Neutrophil (primary cell): Measurements from ENCODE around the gene PIEZO1.

Experiments
- H3K27ac ChIP-seq: fragments of 200-600 bp; sonication (generic); 2 replicates; pipeline ENCODE4 v1.5.1; 2016; ENCODE audit warnings: mild to moderate bottlenecking, moderate library complexity
- H3K27me3 ChIP-seq: fragments of 200-600 bp; sonication (generic); 2 replicates; pipeline ENCODE4 v1.6.0; 2016; ENCODE audit warnings: mild to moderate bottlenecking
- H3K36me3 ChIP-seq: fragments of 200-600 bp; sonication (generic); 2 replicates; pipeline ENCODE4 v1.5.1; 2017
- H3K4me1 ChIP-seq, 2 experiments: fragments of 200-600 bp in 1 of 2; sonication (generic) in 1 of 2; 1 replicate in 1 of 2; 2 replicates in 1 of 2; pipeline versions ENCODE4 v1.5.1 to v1.6.1; 2013 to 2016; ENCODE audit warnings: low read depth in 1 of 2, low read length in 1 of 2, mild to moderate bottlenecking in 1 of 2, moderate library complexity in 1 of 2; ENCODE audit not compliant: control insufficient read depth in 1 of 2, insufficient read depth in 1 of 2
- H3K4me3 ChIP-seq, 2 experiments: fragments of 200-600 bp in 1 of 2; sonication (generic) in 1 of 2; 1 replicate in 1 of 2; 2 replicates in 1 of 2; pipeline ENCODE4 v1.5.1; 2013 to 2016; ENCODE audit warnings: low read depth in 1 of 2, low read length in 1 of 2, mild to moderate bottlenecking in 1 of 2, moderate library complexity in 1 of 2
- H3K9me3 ChIP-seq: fragments of 200-600 bp; sonication (generic); 2 replicates; pipeline ENCODE4 v1.5.1; 2016
- TF ChIP-seq, protein P1 (sequence below): fragments of 200-600 bp; sonication (generic); IDR thresholded peaks from 2 replicates; pipeline ENCODE4 v1.5.1; 2016; ENCODE audit warnings: antibody characterized with exemption

Gene PIEZO1

DNA sequence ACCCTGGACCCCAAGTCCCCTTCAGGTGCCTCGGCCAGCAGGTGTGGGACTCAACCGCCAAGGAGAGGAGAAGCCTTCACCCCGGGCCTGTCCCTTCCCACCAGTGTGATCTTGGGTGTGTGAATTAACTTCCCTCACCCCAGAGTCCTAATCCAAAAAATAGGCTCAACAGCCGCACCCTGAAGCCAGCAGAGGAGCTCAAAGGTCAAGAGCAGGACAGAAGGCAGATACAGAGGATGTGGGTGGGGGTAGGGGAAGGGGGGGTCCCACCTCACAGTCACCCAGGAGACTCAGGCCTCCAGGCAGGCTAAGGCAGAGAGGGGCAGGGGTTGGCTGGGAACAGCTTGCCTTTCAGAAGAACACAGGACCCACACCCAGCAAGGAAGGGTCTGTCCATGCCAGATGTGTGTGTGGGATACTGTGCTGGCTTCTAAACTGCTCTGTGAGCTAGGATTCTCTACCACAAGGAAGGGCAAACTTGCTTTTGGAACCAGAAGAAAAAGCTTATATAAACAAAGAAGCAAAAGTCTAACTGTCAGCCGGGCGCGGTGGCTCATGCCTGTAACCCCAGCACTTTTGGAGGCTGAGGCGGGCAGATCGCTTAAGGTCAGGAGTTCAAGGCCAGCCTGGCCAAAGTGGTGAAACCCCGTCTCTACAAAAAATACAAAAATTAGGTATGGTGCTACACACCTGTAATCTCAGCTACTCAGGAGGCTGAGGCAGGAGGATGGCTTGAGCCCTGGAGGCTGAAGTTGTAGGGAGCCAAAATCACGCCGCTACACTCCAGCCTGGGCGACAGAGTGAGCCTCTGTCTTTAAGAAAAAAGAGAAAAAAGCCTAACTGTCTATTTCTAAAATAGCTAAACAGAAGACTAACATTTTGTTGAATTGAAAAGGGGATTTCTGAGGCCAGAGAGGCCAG, 4.6 kb downstream of the PIEZO1 start:
- Histone ChIP-seq H3K4me3 (no peak overlapping the region), H3K9me3 (no peaks in the 10 kb centered on the region), H3K36me3 (no peaks in the 10 kb centered on the region), H3K27ac (peak overlapping the region; percentile 21), H3K4me1 (peaks cover 39 to 42% of the 10 kb centered on the region in 2 experiments), H3K27me3 (peaks cover 14% of the 10 kb centered on the region)
- TF ChIP-seq, protein P1, sequence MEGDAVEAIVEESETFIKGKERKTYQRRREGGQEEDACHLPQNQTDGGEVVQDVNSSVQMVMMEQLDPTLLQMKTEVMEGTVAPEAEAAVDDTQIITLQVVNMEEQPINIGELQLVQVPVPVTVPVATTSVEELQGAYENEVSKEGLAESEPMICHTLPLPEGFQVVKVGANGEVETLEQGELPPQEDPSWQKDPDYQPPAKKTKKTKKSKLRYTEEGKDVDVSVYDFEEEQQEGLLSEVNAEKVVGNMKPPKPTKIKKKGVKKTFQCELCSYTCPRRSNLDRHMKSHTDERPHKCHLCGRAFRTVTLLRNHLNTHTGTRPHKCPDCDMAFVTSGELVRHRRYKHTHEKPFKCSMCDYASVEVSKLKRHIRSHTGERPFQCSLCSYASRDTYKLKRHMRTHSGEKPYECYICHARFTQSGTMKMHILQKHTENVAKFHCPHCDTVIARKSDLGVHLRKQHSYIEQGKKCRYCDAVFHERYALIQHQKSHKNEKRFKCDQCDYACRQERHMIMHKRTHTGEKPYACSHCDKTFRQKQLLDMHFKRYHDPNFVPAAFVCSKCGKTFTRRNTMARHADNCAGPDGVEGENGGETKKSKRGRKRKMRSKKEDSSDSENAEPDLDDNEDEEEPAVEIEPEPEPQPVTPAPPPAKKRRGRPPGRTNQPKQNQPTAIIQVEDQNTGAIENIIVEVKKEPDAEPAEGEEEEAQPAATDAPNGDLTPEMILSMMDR, result no peak

DNA sequence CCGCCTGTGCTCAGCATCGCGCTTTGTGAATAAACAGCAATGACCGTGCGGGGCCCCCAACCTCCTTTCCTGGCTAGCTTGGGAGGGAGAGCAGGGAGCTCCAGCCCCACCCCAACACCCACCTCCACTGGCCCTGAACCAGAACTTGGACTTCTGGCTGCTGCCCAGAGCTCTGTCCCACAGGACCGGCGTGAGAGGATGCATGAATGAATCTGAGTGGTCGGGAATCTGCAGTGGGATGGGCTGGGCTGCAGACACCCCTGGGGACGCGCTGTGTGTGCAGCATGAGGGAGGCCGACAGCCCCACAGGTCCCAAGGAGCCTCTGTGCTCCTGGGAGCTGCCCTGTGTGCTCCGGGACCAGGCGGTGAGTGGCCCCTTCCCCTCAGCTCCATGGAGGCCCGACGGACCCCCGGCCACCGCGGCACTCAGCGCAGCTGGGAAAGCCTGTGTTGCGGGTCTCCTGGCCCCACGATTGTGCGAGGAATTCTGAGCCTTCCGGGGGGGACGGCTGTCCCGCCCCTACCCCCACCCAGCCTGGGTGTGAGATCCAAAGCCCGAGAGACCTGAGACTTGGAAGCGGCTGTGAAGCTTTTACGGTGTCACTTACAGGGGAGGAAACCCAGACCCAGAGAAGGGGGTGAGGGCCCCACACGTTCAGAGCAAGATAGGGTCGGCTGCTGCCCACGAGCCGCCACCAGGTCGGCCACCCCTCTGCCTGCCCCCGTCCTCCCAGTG, 5.4 kb downstream of the PIEZO1 start:
- TF ChIP-seq, protein P1, result no peak
- H3K27ac ChIP-seq, result no peak overlapping the region
- H3K4me1 ChIP-seq, result peaks cover 37 to 39% of the 10 kb centered on the region in 2 experiments
- no peaks in the 10 kb centered on the region for H3K36me3 ChIP-seq
- H3K27me3 ChIP-seq, result peaks cover 13% of the 10 kb centered on the region
- H3K9me3 ChIP-seq, result no peaks in the 10 kb centered on the region
- H3K4me3 ChIP-seq, result no peak overlapping the region

DNA sequence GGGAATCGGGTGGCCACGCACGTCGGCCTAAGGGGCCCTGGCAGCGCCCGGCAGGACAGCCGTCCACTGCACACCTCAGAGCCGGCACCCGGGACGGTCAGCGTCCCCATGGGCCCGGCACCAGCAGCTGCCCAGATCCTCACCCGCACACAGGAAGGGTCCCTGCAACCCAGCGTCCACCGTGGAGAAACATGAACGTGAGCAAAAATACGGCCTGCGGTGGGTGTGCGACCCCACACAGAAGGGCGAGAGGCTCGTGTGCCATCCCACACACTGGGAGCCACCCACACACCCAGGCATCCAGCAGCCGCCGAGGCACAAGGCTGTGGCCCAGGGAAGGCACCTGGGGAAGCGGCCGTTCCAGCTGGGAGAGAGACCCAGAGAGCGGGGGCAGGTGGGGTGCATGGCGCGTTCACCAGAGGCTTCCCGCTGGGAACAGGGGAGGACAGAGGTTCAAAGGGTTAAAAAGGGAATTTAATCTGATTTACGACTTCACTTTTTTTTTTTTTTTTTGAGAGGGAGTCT, 6.4 kb downstream of the PIEZO1 start:
- Histone ChIP-seq H3K27ac (no peak overlapping the region), H3K36me3 (no peaks in the 10 kb centered on the region), H3K4me3 (no peak overlapping the region), H3K9me3 (no peaks in the 10 kb centered on the region), H3K4me1 (peaks cover 28 to 29% of the 10 kb centered on the region in 2 experiments), H3K27me3 (peaks cover 3% of the 10 kb centered on the region)
- TF ChIP-seq, protein P1, result no peak

DNA sequence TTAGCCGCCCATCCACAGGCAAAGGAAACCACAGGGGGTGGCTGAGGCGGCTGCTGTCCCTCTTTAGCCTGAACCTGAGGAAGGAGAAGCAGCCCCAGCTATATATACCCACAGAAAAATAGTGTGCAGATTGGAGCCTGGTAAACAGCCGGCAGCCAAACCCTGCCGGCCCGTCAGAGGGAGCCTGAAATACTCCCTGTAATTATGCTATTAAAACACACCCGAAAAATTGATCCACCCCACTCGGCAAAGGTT, 6.8 kb downstream of the PIEZO1 start:
- no peaks in the 10 kb centered on the region for H3K36me3 ChIP-seq
- peaks cover 24 to 25% of the 10 kb centered on the region in 2 experiments for H3K4me1 ChIP-seq
- TF ChIP-seq, protein P1, result no peak
- no peaks in the 10 kb centered on the region for H3K27me3 ChIP-seq
- no peak overlapping the region for H3K4me3 ChIP-seq
- H3K9me3 ChIP-seq, result no peaks in the 10 kb centered on the region
- no peak overlapping the region for H3K27ac ChIP-seq

DNA sequence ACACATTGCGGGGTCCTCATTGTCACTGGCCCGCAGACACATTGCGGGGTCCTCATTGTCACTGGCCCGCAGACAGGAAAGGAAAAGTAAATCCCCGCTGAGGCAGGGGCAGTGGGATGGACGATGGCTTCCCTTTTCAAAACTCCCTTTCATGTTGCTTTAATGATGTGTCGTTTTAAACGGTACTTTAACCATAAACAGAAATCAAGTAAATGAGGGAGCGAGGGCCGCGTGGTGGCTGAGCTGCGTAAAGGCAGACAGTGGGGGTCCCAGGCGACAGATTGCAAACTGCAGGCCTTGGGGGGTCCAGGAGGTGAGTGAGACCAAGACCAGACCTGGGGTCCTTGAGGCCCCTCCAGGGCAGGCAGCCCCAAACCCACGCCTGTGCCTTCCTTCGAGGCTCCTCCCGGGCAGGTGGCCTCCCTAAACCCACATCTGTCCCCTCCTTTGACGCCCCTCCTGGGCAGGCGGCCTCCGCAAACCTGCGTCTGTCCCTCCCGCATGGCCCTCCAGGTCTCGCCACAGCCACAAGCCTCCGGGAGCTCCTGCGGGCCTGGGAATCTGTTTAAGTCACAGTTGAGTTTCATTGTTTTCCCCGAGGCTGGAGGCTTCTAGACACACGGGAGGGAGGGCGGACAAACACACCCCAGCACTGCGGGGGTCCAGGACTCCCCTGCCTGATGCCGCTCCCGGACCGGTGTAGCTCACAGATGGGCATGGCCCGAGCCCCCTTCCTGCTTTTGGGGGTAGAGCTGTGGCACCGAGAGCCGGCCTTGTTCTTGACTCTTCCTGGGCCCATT, 7.3 kb downstream of the PIEZO1 start:
- Histone ChIP-seq H3K4me3 (no peak overlapping the region), H3K27ac (no peak overlapping the region), H3K9me3 (no peaks in the 10 kb centered on the region), H3K36me3 (no peaks in the 10 kb centered on the region), H3K4me1 (peaks cover 19 to 25% of the 10 kb centered on the region in 2 experiments), H3K27me3 (no peaks in the 10 kb centered on the region)
- TF ChIP-seq, protein P1, result no peak
